Fibroblast of villous mesenchyme (primary cell): Measurements from ENCODE around the gene ANKS1A. TPM values are rescaled to one million over a fixed set of nuclear protein-coding genes. Genes with fewer than 3 reads are reported as not detected.

Source experiments
- DNase-seq: peaks from one replicate; pipeline ENCODE4 v3.0.0-alpha.2; 2010; ENCODE audit warnings: low read depth
- H3K4me3 ChIP-seq: 2 replicates; pipeline ENCODE4 v1.5.1; 2011; ENCODE audit warnings: low read depth, mild to moderate bottlenecking, low read length
- CTCF ChIP-seq: IDR thresholded peaks from 2 replicates; pipeline ENCODE4 v1.5.1; 2012; ENCODE audit warnings: low read depth, mild to moderate bottlenecking, low read length; ENCODE audit not compliant: insufficient read depth
- total RNA-seq: library from RNA; depleted of rRNA; stranded (reverse); fragments of >200 nt; gene quantifications from 2 replicates; pipeline ENCODE4 v1.2.3, GENCODE V29; 2012

The ANKS1A gene
- total RNA-seq, 1 donor: 12.5 TPM

DNA sequence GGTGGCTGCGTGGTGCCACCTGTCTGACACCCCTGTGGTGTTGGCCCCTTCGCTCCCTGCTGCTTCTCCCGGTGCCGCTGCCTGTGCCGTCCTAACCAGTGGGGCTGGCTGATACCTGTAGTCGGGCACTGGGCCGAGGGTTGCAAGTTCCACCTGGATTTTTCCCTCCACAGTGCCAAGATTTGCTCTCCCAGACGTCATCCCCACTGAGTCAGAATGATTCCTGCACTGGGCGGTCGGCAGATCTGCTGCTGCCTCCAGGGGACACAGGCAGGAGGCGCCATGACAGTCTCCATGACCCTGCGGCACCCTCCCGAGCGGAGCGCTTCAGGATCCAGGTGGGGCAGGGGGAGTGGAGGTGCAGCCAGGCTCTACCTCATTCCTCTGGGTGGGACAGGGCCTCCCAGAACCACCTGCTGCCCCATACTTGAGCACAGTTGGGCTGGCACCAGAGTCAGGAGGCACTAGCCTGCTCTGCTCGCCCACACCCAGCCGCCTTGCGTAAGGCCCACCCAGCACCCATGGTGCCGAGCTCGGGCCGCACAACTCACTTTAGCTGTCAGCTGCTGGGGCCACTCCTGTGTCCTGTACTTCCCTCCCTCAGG lies 191.9 kb downstream of the ANKS1A start:
- DNase-seq: no peak
- no peak for TF ChIP-seq CTCF
- H3K4me3 ChIP-seq: no peak overlapping the region

DNA sequence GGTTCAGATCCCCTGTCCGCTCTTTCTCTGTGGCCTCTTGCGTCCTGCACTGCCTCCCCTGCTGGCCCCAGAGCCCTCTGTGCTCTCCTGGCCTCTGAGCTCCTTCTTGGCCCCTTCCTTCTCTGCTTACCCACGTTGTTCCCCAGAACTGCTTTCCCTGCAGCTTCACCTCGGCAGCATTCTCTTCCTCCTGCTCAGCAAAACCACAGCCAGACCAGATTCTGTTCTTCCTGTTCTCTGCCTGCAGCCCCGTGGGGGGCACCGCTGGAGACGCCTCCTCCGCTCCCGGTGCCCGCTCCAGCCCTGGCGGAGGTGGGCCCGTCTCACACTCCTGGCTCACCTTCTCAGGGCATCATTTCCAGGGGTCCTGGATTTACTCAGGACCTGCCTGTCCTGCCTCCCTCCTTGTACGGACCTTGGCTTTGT lies 192.4 kb downstream of the ANKS1A start:
- no peak for TF ChIP-seq CTCF
- no peak overlapping the region for H3K4me3 ChIP-seq
- no peak for DNase-seq

- no peak overlapping the region for H3K4me3 ChIP-seq
- TF ChIP-seq CTCF: no peak
- no peak for DNase-seq
Measured at GRCh38 chr6:35082046-35082732, 193.1 kb downstream of the ANKS1A start.

GRCh38 chr6:35082733-35083403 lies 193.8 kb downstream of the ANKS1A start:
- TF ChIP-seq CTCF: no peak
- DNase-seq: no peak
- H3K4me3 ChIP-seq: no peak overlapping the region

- no peak for DNase-seq
- no peak overlapping the region for H3K4me3 ChIP-seq
- no peak for TF ChIP-seq CTCF
Measured at GRCh38 chr6:35083507-35083906, 194.5 kb downstream of the ANKS1A start.

DNA sequence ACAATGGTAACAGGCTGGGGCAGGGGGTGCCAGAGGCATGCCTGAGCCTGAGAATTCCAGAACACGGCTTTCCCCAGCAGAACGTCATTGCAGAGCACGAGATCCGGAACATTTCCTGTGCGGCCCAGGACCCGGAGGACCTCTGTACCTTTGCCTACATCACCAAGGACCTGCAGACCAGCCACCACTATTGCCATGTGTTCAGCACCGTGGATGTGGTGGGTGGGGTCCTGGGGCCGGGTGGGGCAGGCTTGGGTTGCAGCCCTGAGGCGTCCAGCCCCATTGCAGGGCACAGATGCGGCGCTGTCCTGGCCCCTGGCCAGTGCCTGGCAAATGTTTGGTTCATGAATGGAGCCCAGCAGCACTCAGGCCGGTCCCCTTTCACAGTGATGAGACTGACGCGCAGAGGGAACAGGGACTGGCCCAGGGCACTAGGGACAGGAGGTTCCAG lies 195.0 kb downstream of the ANKS1A start:
- no peak for TF ChIP-seq CTCF
- DNase-seq: no peak

More for the DNA sequence above, 195.0 kb downstream of the ANKS1A start:
- no peak overlapping the region for H3K4me3 ChIP-seq
